ENCODE data around the gene BCKDHA. TPM values are rescaled to one million over a fixed set of nuclear protein-coding genes. Genes with fewer than 3 reads are reported as not detected.
"Not testable (repeated sequence)": the region's sequence is repeated elsewhere in the genome, so short reads cannot be mapped to it uniquely, and the experiment has no call there.

BCKDHA gene
- total and polyA plus RNA-seq, 2 experiments from 2014 or later, result 30.3 to 39.6 TPM

- Histone ChIP-seq H2AFZ (no peak overlapping the region), H3K4me2 (peak overlapping the region; percentile 48), H3K9me3 (ENCODE audit: low read depth) (no peaks in the 10 kb centered on the region), H3K4me1 (ENCODE audit: insufficient read depth) (peaks cover 14% of the 10 kb centered on the region), H4K20me1 (ENCODE audit: insufficient read depth, poor library complexity, severe bottlenecking) (no peaks in the 10 kb centered on the region), H3K27me3 (no peaks in the 10 kb centered on the region), H3K79me2 (peaks cover 10% of the 10 kb centered on the region), H3K4me3 (no peak overlapping the region), H3K9me2 (replicated peaks; ENCODE audit: insufficient read depth) (no peaks in the 10 kb centered on the region), H3K36me3 (replicated peaks; ENCODE audit: insufficient read depth, low read depth) (no peaks in the 10 kb centered on the region), H3K27ac (peak overlapping the region; percentile 34)
- peak; percentile 56 for DNase-seq (ENCODE audit: low spot score)
- WGBS (ENCODE audit: low lambda C conversion rate, missing lambda C conversion rate), result 60% methylated on average over 9 of the region's 9 CpGs
- TF ChIP-seq EZH2phosphoT487 (IDR thresholded peaks at IDR 0.05; ENCODE audit: low read depth, severe bottlenecking, unreplicated experiment), result no peak
- TF ChIP-seq CTCF (IDR thresholded peaks at IDR 0.05; ENCODE audit: poor library complexity), result peak; percentile 25
Observed at GRCh38 chr19:41377977-41378709, 19.5 kb upstream of the BCKDHA start.

GRCh38 chr19:41381536-41381935 is 16.1 kb upstream of the BCKDHA start:
- H3K4me3 ChIP-seq; DNase-seq (ENCODE audit: low spot score); H3K9me3 ChIP-seq (ENCODE audit: low read depth); H3K36me3 ChIP-seq (replicated peaks; ENCODE audit: insufficient read depth, low read depth); H3K27me3 ChIP-seq; H3K9me2 ChIP-seq (replicated peaks; ENCODE audit: insufficient read depth); H3K4me2 ChIP-seq; H3K4me1 ChIP-seq (ENCODE audit: insufficient read depth); H3K79me2 ChIP-seq; H4K20me1 ChIP-seq (ENCODE audit: insufficient read depth, poor library complexity, severe bottlenecking); H2AFZ ChIP-seq; H3K27ac ChIP-seq: not testable (repeated sequence)
- WGBS (ENCODE audit: low lambda C conversion rate, missing lambda C conversion rate), result 96% methylated on average over 8 of the region's 8 CpGs

- no peak for TF ChIP-seq EZH2phosphoT487 (IDR thresholded peaks at IDR 0.05; ENCODE audit: low read depth, severe bottlenecking, unreplicated experiment)
- no peak for TF ChIP-seq EZH2 (IDR thresholded peaks at IDR 0.05; ENCODE audit: borderline replicate concordance)
- TF ChIP-seq CTCF (IDR thresholded peaks at IDR 0.05; ENCODE audit: poor library complexity), result no peak
- DNase-seq (ENCODE audit: low spot score), result no peak
- H3K27me3 ChIP-seq, result no peaks in the 10 kb centered on the region
Observed at GRCh38 chr19:41384351-41384750, 13.3 kb upstream of the BCKDHA start.

GRCh38 chr19:41386442-41386841 is 11.2 kb upstream of the BCKDHA start:
- Histone ChIP-seq H3K79me2 (no peaks in the 10 kb centered on the region), H3K4me3 (no peak overlapping the region)

More at GRCh38 chr19:41384351-41384750, 13.3 kb upstream of the BCKDHA start:
- H3K36me3 ChIP-seq (replicated peaks; ENCODE audit: insufficient read depth, low read depth), result no peaks in the 10 kb centered on the region
- H3K79me2 ChIP-seq, result no peaks in the 10 kb centered on the region
- no peak overlapping the region for H3K27ac ChIP-seq
- H3K4me2 ChIP-seq, result no peak overlapping the region
- no peaks in the 10 kb centered on the region for H3K4me1 ChIP-seq (ENCODE audit: insufficient read depth)
- 89% methylated on average over 5 of the region's 5 CpGs for WGBS (ENCODE audit: low lambda C conversion rate, missing lambda C conversion rate)
- no peaks in the 10 kb centered on the region for H4K20me1 ChIP-seq (ENCODE audit: insufficient read depth, poor library complexity, severe bottlenecking)
- no peaks in the 10 kb centered on the region for H3K9me3 ChIP-seq (ENCODE audit: low read depth)
- no peak overlapping the region for H2AFZ ChIP-seq
- H3K9me2 ChIP-seq (replicated peaks; ENCODE audit: insufficient read depth), result no peaks in the 10 kb centered on the region
- no peak overlapping the region for H3K4me3 ChIP-seq

More at GRCh38 chr19:41386442-41386841, 11.2 kb upstream of the BCKDHA start:
- no peak for DNase-seq (ENCODE audit: low spot score)
- no peak overlapping the region for H3K4me2 ChIP-seq
- no peaks in the 10 kb centered on the region for H3K9me3 ChIP-seq (ENCODE audit: low read depth)
- 93% methylated on average over 11 of the region's 13 CpGs for WGBS (ENCODE audit: low lambda C conversion rate, missing lambda C conversion rate)
- H3K27ac ChIP-seq, result no peak overlapping the region
- H3K27me3 ChIP-seq, result no peaks in the 10 kb centered on the region
- no peaks in the 10 kb centered on the region for H3K4me1 ChIP-seq (ENCODE audit: insufficient read depth)
- no peaks in the 10 kb centered on the region for H3K36me3 ChIP-seq (replicated peaks; ENCODE audit: insufficient read depth, low read depth)
- H4K20me1 ChIP-seq (ENCODE audit: insufficient read depth, poor library complexity, severe bottlenecking), result no peaks in the 10 kb centered on the region
- no peaks in the 10 kb centered on the region for H3K9me2 ChIP-seq (replicated peaks; ENCODE audit: insufficient read depth)
- H2AFZ ChIP-seq, result no peak overlapping the region
- TF ChIP-seq EZH2phosphoT487 (IDR thresholded peaks at IDR 0.05; ENCODE audit: low read depth, severe bottlenecking, unreplicated experiment), result no peak
- no peak for TF ChIP-seq CTCF (IDR thresholded peaks at IDR 0.05; ENCODE audit: poor library complexity)
- no peak for TF ChIP-seq EZH2 (IDR thresholded peaks at IDR 0.05; ENCODE audit: borderline replicate concordance)

All from hepatocyte (in vitro differentiated cells).